D721Med (cell line): ENCODE measurements around the gene RNF213.
"Not testable (repeated sequence)": the region's sequence is repeated elsewhere in the genome, so short reads cannot be mapped to it uniquely, and the experiment has no call there.

Experiments
- DNase-seq: peaks from one replicate; pipeline ENCODE4 v3.0.0; 2011; ENCODE audit warnings: low spot score; ENCODE audit not compliant: insufficient read length
- FAIRE-seq: peaks from 2 replicates; lab custom pipeline; 2011; peaks lifted over from hg19 to GRCh38; lab: Jason Lieb, UNC
- CTCF ChIP-seq: IDR thresholded peaks from 2 replicates; pipeline ENCODE4 v1.5.1; 2012; ENCODE audit warnings: mild to moderate bottlenecking, control low read depth; ENCODE audit not compliant: insufficient read depth; ENCODE audit errors: missing control alignments

RNF213 gene

GRCh38 chr17:80274331-80274730 is 13.7 kb downstream of the RNF213 start:
- FAIRE-seq (no peak), DNase-seq (no peak)
- TF ChIP-seq CTCF: no peak

- TF ChIP-seq CTCF: no peak
- DNase-seq (no peak), FAIRE-seq (no peak)
These were observed 14.3 kb downstream of the RNF213 start for GRCh38 chr17:80274871-80275449.

GRCh38 chr17:80275857-80276256 is 15.2 kb downstream of the RNF213 start:
- FAIRE-seq, DNase-seq: not testable (repeated sequence)

- no peak for TF ChIP-seq CTCF
- no peak for FAIRE-seq
- DNase-seq: no peak
These were observed 17.4 kb downstream of the RNF213 start for GRCh38 chr17:80277751-80278671.

- DNase-seq (no peak), FAIRE-seq (no peak)
- no peak for TF ChIP-seq CTCF
These were observed 19.2 kb downstream of the RNF213 start for GRCh38 chr17:80279895-80280294.

GRCh38 chr17:80281516-80281915 is 20.9 kb downstream of the RNF213 start:
- no peak for FAIRE-seq
- no peak for TF ChIP-seq CTCF
- no peak for DNase-seq

GRCh38 chr17:80283116-80283852 is 22.6 kb downstream of the RNF213 start:
- DNase-seq: no peak
- TF ChIP-seq CTCF: no peak
- FAIRE-seq: no peak
